CD4-positive, alpha-beta T cell treated with Interferon alpha-2 for 1 hour (primary cell): ENCODE results near the gene PLEKHA5.
"Not testable (repeated sequence)": the region's sequence is repeated elsewhere in the genome, so short reads cannot be mapped to it uniquely, and the experiment has no call there.

Source experiments
- DNase-seq, 2 donors: peaks; one replicate each; pipeline ENCODE4 v3.0.0-alpha.2; 2020 to 2022

PLEKHA5 gene

DNA sequence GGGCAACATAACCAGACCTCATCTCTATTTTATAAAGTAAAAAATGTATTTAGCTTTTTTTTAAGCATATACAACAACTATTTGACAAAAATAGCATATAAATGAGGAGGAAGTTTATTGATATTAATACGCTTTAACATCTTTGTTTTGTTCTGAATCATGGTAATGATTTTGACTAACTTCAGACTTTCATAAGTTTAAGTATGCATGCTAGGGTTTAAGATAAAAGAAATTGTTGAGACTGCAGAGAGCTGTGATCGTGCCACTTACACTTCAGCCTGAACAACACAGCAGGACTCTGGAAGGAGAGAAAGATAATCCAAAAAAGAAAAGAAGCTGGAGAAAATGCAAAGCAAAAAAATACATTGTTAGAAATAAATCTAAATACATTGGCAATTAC, 221.8 kb downstream of the PLEKHA5 start:
- no peak for DNase-seq

DNA sequence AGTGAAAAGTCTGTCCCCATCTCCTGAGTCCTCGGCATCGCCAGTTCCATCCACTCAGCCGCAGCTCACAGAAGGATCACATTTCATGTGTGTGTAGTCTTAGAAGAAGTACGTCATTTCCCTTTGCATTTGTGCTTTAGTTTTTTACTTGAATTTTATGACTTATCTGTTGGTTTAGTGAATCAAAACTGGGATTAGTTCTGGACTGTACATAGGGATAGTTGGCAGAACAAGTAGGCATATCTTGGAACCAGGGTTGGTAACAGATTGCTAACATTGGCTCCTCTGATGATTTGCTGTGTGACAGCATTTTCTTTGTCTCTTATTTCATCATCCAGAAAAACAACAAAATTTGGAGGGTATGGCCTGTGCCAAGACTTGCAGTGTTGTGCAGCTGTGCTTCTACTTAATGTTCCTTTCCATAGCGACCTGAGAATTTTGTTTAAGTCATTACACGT, 240.2 kb downstream of the PLEKHA5 start:
- no peak for DNase-seq

- DNase-seq, result no peak
Observed at GRCh38 chr12:19373586-19373985, 244.1 kb downstream of the PLEKHA5 start.

DNA sequence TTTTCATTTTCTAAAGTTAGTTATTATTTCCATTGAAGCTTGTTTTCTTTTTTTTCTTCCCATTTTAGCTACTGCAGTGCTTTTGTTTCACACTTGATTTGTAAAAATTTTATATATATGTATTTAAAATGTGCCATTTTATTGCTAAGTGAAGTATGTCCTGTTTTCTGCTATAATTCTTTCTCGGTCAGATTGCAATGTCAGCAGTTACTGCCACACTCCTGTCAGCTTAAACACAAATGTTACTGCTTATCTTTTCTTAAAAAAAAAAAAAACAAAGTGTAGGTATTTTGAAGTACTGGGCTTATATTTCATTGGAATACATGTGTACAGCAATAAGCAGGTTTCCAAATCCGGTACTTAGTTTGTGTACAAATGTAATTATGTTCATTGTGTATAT, 246.4 kb downstream of the PLEKHA5 start:
- DNase-seq, result no peak

- no peak for DNase-seq
Observed at GRCh38 chr12:19376691-19377090, 247.2 kb downstream of the PLEKHA5 start.

GRCh38 chr12:19382111-19382526, 252.6 kb downstream of the PLEKHA5 start:
- no peak for DNase-seq

DNA sequence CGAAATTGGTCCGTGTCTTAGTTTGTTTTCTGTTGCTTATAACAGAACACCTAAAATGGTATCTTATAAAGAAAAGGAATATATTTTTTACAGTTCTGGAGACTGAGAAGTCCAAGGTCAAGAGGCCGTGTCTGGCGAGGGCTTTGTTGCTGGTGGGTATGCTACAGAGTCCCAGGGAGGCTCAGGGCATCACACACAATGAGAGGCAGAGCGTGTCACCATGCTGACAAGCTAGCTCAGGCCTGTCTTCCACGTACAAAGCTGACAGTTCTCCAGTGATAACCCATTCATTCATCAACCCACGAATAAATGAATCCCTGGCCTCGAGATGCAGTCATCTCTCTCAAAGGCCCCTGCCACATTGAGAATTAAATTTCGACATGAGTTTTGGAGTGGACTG, 253.0 kb downstream of the PLEKHA5 start:
- DNase-seq, result no peak

DNA sequence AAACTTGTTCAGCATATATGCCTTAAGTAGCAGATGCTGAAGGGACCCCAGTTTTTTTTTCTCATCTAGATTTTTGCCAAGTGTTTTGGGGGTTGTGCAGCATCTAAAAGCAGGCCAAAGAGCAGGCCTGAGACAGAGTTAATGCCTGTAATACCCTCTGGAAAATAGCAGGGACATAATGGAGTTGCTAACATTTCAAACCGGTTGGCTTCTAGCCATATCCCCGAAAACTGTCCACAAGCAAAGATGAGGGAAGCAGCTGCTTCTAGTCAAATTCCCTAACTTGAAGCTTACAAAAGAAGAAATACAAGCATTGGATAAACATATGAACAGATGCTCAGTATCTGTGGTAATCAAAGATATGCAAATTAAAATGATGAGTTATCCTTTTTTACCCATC, 257.6 kb downstream of the PLEKHA5 start:
- DNase-seq, result no peak

- DNase-seq, result no peak
Observed at GRCh38 chr12:19388131-19388549, 258.6 kb downstream of the PLEKHA5 start.

- no peak for DNase-seq
Observed at GRCh38 chr12:19390051-19390598, 260.6 kb downstream of the PLEKHA5 start.

DNA sequence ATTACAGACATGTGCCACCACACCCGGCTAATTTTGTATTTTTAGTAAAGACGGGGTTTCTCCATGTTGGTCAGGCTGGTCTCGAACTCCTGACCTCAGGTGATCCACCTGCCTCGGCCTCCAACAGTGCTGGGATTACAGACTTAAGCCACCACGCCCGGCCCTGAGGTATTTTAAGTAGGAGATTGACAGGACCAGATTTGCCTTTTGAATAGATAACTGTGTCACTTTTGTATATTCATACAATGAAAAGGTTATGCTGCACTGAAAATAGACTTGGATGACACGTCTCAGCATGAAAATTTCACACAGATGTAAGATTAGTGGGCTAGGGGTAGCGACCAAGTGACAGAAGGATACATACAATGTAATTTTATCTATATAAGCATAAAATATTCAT, 263.1 kb downstream of the PLEKHA5 start:
- not testable (repeated sequence) for DNase-seq

- no peak for DNase-seq
Observed at GRCh38 chr12:19394385-19394784, 264.9 kb downstream of the PLEKHA5 start.

DNA sequence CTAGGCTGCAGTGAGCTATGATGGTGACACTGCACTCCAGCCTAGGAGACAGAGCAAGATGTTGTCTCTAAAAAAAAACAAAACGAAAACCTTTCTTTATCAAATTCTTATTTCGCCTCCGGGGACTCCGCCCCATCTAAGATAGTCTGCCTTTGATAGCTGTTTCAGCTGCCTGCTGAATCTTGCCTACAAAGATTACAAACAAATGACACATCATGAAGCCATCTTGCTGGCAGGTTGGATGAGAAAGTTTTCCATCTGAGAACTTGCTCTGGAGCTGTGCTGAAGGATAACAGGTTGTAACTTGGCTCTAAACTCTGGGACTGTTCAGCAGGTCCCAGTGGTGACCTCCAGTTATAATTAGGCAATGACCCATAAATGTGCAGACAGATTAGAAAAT, 268.0 kb downstream of the PLEKHA5 start:
- no peak for DNase-seq

GRCh38 chr12:19398376-19399363, 269.1 kb downstream of the PLEKHA5 start:
- DNase-seq, result no peak

DNA sequence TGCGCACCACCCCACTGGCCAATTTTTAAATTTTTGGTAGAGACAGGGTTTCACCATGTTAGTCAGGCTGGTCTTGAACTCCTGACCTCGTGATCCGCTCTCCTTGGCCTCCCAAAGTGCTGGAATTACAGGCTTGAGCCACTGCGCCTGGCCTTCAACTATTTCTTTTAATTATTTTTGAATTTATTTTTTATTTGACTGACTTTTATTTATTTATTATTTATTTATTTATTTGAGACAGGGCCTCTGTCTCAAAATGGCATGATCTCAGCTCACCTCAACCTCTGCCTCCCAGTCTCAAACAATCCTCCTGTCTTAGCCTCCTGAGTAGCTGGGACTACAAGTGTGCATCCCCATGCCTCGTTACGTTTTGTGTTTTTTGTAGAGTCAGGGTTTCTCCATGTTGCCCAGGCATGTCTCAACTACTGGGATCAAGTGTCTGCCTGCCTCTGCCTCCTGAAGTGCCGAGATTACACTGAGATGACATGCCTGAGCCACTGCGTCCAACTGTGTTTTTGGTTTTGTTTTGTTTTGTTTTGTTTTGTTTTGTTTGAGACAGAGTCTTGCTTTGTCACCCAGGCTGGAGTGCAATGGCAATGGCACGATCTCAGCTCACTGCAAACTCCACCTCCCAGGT, 271.2 kb downstream of the PLEKHA5 start:
- DNase-seq, result not testable (repeated sequence)

GRCh38 chr12:19402211-19402610, 272.7 kb downstream of the PLEKHA5 start:
- no peak for DNase-seq

- no peak for DNase-seq
Observed at GRCh38 chr12:19402743-19403431, 273.4 kb downstream of the PLEKHA5 start.

DNA sequence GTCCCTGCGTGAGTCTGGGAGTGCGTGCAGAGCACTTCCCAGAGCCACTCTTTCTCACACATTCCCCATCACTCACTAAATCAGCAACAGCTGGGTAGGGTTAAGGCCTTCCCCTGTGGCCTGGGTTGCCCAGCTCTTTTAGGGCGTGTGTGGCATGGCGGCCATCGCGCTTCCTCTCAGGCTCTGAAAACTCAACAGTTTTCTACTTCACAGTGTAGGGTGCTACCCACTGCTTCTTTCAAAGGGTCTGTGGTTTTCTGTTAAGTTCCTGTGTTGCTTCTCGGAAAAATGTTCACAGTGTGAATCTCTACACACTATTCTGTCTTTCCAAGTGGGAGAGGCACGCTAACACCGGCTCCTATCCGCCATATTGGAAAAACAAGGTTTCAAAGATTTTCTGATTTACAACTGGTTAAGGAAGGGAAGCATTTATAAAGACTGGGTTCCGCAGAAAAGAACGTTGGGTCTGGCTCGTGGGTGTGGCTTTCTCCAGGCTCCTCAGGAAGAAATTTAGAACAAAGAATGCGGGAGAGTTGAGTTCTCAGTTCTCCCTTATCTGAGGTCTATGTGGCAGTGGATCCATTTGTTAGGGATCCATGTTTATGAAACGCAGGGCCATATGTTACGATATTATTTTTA, 274.8 kb downstream of the PLEKHA5 start:
- DNase-seq, result peak; percentile 34 to 56

DNA sequence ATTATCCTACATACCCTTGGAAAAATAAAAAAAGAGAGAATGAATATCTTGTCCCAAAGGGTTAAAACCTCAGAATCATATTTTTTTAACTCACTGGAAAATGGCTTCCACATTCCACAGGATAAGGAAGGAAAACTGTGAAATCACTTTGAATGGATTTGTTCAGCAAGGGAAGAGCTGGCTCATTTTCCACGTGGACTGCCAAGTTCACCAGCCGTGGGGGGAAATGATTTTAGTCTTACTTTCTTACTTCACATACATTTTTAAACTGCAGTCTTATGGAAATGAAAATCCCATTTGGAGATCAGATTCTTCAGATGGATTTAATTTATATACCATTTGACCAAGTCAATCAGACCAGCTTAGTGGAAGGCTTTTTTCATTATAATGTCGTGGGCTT, 279.8 kb downstream of the PLEKHA5 start:
- no peak for DNase-seq

- DNase-seq, result no peak
Observed at GRCh38 chr12:19410211-19410610, 280.7 kb downstream of the PLEKHA5 start.

DNA sequence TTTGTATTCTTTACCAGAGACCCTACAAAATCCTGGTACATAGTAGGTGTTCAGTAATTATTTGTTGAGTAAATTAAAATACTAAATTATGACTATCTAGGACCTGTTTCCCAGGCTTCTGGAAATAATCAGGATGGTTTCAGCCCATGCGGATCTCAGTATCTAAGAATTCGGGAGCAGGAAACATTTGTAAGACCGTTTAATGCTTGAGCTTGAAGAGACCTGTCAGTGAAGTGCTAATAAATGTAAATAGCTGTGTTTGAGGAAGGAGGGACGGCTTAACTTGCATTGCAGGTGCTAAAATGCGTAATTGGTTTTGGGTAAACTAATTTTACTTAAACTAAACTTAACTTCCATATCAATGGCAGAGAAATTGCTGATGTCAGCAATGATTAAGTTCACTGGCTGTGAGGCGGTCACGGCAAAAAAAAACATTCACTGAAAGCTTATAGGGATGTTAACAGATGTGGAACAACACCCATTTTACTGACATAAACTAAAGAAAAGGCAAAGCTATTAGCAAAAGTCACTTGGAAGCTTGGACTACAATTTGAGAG, 281.2 kb downstream of the PLEKHA5 start:
- DNase-seq, result no peak
